ENCODE data around the gene ZFP69. TPM values are rescaled to one million over a fixed set of nuclear protein-coding genes. Genes with fewer than 3 reads are reported as not detected.

ZFP69 gene
- total and polyA plus RNA-seq, 2 donors (not counting 1 experiment from before 2014, with no cell fraction given), result 2.6 to 4.3 TPM

DNA sequence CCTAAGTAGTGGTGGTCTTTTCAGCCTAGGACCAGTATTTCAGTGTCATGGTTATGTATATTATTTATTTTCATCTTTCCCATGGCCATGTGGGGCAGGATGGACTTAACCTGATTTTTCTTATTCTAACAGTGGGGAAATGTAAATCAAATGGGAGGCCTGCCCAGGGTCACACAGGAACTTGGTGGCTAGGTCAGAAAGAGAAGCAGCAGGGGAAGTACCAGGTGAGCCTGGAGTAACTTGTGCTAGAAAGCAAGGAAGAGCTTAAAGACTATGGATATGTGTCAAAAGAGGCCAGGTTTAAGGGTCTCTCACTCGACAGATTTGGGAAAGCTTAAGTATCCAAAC lies 25.9 kb upstream of the ZFP69 start:
- Histone ChIP-seq H3K4me1 (ENCODE audit: control insufficient read depth, extremely low read depth, insufficient read depth, low read length) (no peaks in the 10 kb centered on the region), H3K9me3 (ENCODE audit: control insufficient read depth, insufficient read depth, low read depth, low read length) (no peaks in the 10 kb centered on the region), H2AFZ (ENCODE audit: low read length) (peak overlapping the region; percentile 76), H3K27me3 (ENCODE audit: control insufficient read depth, insufficient read depth, low read length) (no peaks in the 10 kb centered on the region), H3K27ac (ENCODE audit: insufficient read depth, low read length) (peak overlapping the region; percentile 57), H3K4me2 (ENCODE audit: extremely low read depth, insufficient read depth, low read length) (peak overlapping the region; percentile 72), H3K36me3 (ENCODE audit: control insufficient read depth, insufficient read depth, low read length) (no peaks in the 10 kb centered on the region), H4K20me1 (ENCODE audit: control insufficient read depth, extremely low read depth, insufficient read depth, low read length) (no peaks in the 10 kb centered on the region), H3K4me3 (replicated peaks in 1 of 4; ENCODE audit: control extremely low read depth in 1 of 4, insufficient read depth in 1 of 4, low read depth in 3 of 4, low read length in 4 of 4) (peak overlapping the region; percentile 52 to 90 (median 79)), H3K9ac (ENCODE audit: insufficient read depth, low read length) (no peak overlapping the region), H3K79me2 (ENCODE audit: control insufficient read depth, insufficient read depth, low read length) (no peaks in the 10 kb centered on the region)
- TF ChIP-seq, protein P1, sequence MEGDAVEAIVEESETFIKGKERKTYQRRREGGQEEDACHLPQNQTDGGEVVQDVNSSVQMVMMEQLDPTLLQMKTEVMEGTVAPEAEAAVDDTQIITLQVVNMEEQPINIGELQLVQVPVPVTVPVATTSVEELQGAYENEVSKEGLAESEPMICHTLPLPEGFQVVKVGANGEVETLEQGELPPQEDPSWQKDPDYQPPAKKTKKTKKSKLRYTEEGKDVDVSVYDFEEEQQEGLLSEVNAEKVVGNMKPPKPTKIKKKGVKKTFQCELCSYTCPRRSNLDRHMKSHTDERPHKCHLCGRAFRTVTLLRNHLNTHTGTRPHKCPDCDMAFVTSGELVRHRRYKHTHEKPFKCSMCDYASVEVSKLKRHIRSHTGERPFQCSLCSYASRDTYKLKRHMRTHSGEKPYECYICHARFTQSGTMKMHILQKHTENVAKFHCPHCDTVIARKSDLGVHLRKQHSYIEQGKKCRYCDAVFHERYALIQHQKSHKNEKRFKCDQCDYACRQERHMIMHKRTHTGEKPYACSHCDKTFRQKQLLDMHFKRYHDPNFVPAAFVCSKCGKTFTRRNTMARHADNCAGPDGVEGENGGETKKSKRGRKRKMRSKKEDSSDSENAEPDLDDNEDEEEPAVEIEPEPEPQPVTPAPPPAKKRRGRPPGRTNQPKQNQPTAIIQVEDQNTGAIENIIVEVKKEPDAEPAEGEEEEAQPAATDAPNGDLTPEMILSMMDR (conservative IDR thresholded peaks at IDR 0.05 in 1 of 2, IDR thresholded peaks at IDR 0.05 in 1 of 2; ENCODE audit: low read depth in 1 of 2, low read length in 2 of 2), result no peak
- DNase-seq (ENCODE audit: low read depth in 2 of 2), result no peak

DNA sequence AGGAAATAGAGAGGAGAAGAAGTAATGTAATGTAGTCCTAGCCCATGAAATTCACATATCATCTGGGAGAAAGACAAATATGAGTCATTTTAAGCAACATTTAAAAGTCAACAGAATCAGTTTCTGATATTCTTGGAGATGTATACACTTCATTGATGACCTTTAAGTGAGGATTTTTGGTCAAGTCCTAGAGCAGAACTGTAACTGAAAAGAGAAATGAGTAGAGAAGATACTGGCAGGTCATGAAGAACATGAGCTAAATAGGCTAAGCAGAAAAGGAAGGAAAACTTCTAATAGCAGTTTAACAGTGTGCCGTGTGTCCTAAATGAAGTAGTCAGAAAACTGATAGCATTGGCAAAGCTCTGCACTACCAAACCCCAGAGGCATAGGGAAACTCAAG lies 22.2 kb upstream of the ZFP69 start:
- no peaks in the 10 kb centered on the region for H3K4me1 ChIP-seq (ENCODE audit: control insufficient read depth, extremely low read depth, insufficient read depth, low read length)
- H2AFZ ChIP-seq (ENCODE audit: low read length), result no peak overlapping the region
- H3K4me3 ChIP-seq (replicated peaks in 1 of 4; ENCODE audit: control extremely low read depth in 1 of 4, insufficient read depth in 1 of 4, low read depth in 3 of 4, low read length in 4 of 4), result no peak overlapping the region
- H3K79me2 ChIP-seq (ENCODE audit: control insufficient read depth, insufficient read depth, low read length), result no peaks in the 10 kb centered on the region
- no peaks in the 10 kb centered on the region for H3K27me3 ChIP-seq (ENCODE audit: control insufficient read depth, insufficient read depth, low read length)
- no peak for DNase-seq (ENCODE audit: low read depth in 2 of 2)
- H3K9ac ChIP-seq (ENCODE audit: insufficient read depth, low read length), result no peak overlapping the region
- H3K27ac ChIP-seq (ENCODE audit: insufficient read depth, low read length), result no peak overlapping the region
- peaks cover 3% of the 10 kb centered on the region for H3K9me3 ChIP-seq (ENCODE audit: control insufficient read depth, insufficient read depth, low read depth, low read length)
- no peaks in the 10 kb centered on the region for H4K20me1 ChIP-seq (ENCODE audit: control insufficient read depth, extremely low read depth, insufficient read depth, low read length)
- H3K36me3 ChIP-seq (ENCODE audit: control insufficient read depth, insufficient read depth, low read length), result peaks cover 2% of the 10 kb centered on the region
- no peak overlapping the region for H3K4me2 ChIP-seq (ENCODE audit: extremely low read depth, insufficient read depth, low read length)
- TF ChIP-seq, protein P1 (conservative IDR thresholded peaks at IDR 0.05 in 1 of 2, IDR thresholded peaks at IDR 0.05 in 1 of 2; ENCODE audit: low read depth in 1 of 2, low read length in 2 of 2), result no peak
- TF ChIP-seq EZH2 (IDR thresholded peaks at IDR 0.05; ENCODE audit: low read length, missing control alignments), result no peak

- no peak overlapping the region for H3K9ac ChIP-seq (ENCODE audit: insufficient read depth, low read length)
- H3K27ac ChIP-seq (ENCODE audit: insufficient read depth, low read length), result no peak overlapping the region
- no peaks in the 10 kb centered on the region for H3K36me3 ChIP-seq (ENCODE audit: control insufficient read depth, insufficient read depth, low read length)
- peak; percentile 16 to 17 for DNase-seq (ENCODE audit: low read depth in 2 of 2)
- H3K4me3 ChIP-seq (replicated peaks in 1 of 4; ENCODE audit: control extremely low read depth in 1 of 4, insufficient read depth in 1 of 4, low read depth in 3 of 4, low read length in 4 of 4), result no peak overlapping the region
- TF ChIP-seq, protein P1 (conservative IDR thresholded peaks at IDR 0.05 in 1 of 2, IDR thresholded peaks at IDR 0.05 in 1 of 2; ENCODE audit: low read depth in 1 of 2, low read length in 2 of 2), result no peak
- no peak for TF ChIP-seq EZH2 (IDR thresholded peaks at IDR 0.05; ENCODE audit: low read length, missing control alignments)
- no peak overlapping the region for H3K4me2 ChIP-seq (ENCODE audit: extremely low read depth, insufficient read depth, low read length)
- H4K20me1 ChIP-seq (ENCODE audit: control insufficient read depth, extremely low read depth, insufficient read depth, low read length), result no peaks in the 10 kb centered on the region
- no peaks in the 10 kb centered on the region for H3K4me1 ChIP-seq (ENCODE audit: control insufficient read depth, extremely low read depth, insufficient read depth, low read length)
- H3K9me3 ChIP-seq (ENCODE audit: control insufficient read depth, insufficient read depth, low read depth, low read length), result peaks cover 3% of the 10 kb centered on the region
- no peaks in the 10 kb centered on the region for H3K27me3 ChIP-seq (ENCODE audit: control insufficient read depth, insufficient read depth, low read length)
- no peaks in the 10 kb centered on the region for H3K79me2 ChIP-seq (ENCODE audit: control insufficient read depth, insufficient read depth, low read length)
- H2AFZ ChIP-seq (ENCODE audit: low read length), result no peak overlapping the region
These were observed 14.0 kb upstream of the ZFP69 start for GRCh38 chr1:40462956-40463590.

Measured in fibroblast of lung (primary cell).